K562 (cell line): ENCODE results near the gene SRP72. TPM values are rescaled to one million over a fixed set of nuclear protein-coding genes. Genes with fewer than 3 reads are reported as not detected.

Experiments
- CCNT2 ChIP-seq: IDR thresholded peaks from 2 replicates; pipeline ENCODE4 v1.6.1; 2011; ENCODE audit warnings: borderline replicate concordance, low read depth, mild to moderate bottlenecking, moderate library complexity, mixed read lengths, low read length; ENCODE audit not compliant: insufficient read length; ENCODE audit errors: extremely low read depth
- CEBPG ChIP-seq, 3 experiments: fragments of 200-800 bp in 1 of 3; sonication (Bioruptor generic) in 1 of 3; sonication (generic) in 1 of 3; formaldehyde crosslinking in 1 of 3; IDR thresholded peaks in 2 of 3; conservative IDR thresholded peaks in 1 of 3; 2 replicates each; pipeline versions ENCODE4 v1.6.1 to v1.8.0; 2016 to 2022; ENCODE audit warnings: missing compliant biosample characterization in 2 of 3, missing genetic modification characterization in 2 of 3, mild to moderate bottlenecking in 1 of 3, missing genetic modification reagents in 1 of 3
- EP300 ChIP-seq: IDR thresholded peaks from 2 replicates; pipeline ENCODE4 v1.6.1; 2012; ENCODE audit warnings: low read length, improper control_type of control experiment
- ESRRA ChIP-seq: fragments of 450-650 bp; IDR thresholded peaks from 2 replicates; pipeline ENCODE4 v1.6.1; 2014; ENCODE audit warnings: low read depth, mild to moderate bottlenecking, moderate library complexity, borderline replicate concordance
- LEF1 ChIP-seq: fragments of 450-650 bp; IDR thresholded peaks from 2 replicates; pipeline ENCODE4 v1.6.1; 2016; ENCODE audit warnings: mild to moderate bottlenecking
- MIER1 ChIP-seq: fragments of 450-650 bp; IDR thresholded peaks from 2 replicates; pipeline ENCODE4 v1.6.1; 2016; ENCODE audit warnings: antibody characterized with exemption, mild to moderate bottlenecking, low read depth
- POLR2A ChIP-seq: fragments of 450-650 bp; conservative IDR thresholded peaks from 2 replicates; pipeline ENCODE4 v1.6.1; 2016
- RFX1 ChIP-seq: fragments of 450-650 bp; IDR thresholded peaks from 2 replicates; pipeline ENCODE4 v1.6.1; 2016; ENCODE audit warnings: mild to moderate bottlenecking, moderate library complexity
- RNF2 ChIP-seq: sonication (generic); IDR thresholded peaks from 2 replicates; pipeline ENCODE4 v1.6.1; 2016
- SNRNP70 ChIP-seq: fragments of 200-400 bp; formaldehyde crosslinking; optimal IDR thresholded peaks from 2 replicates; pipeline ENCODE3; 2017; ENCODE audit warnings: low read depth, low read length
- TAF15 ChIP-seq: fragments of 200-400 bp; formaldehyde crosslinking; IDR thresholded peaks from 2 replicates; pipeline ENCODE4 v1.6.1; 2017; ENCODE audit warnings: mild to moderate bottlenecking, low read depth, low read length, moderate library complexity
- TEAD4 ChIP-seq, 2 experiments: sonication (generic) in 1 of 2; formaldehyde crosslinking in 1 of 2; IDR thresholded peaks; 2 replicates each; pipeline versions ENCODE4 v1.6.1 to v1.8.0; 2012 to 2022; ENCODE audit warnings: borderline replicate concordance in 1 of 2, inconsistent platforms in 1 of 2, low read length in 1 of 2, mild to moderate bottlenecking in 1 of 2, missing genetic modification reagents in 1 of 2
- TRIM28 ChIP-seq: fragments of 450-650 bp; IDR thresholded peaks from 2 replicates; pipeline ENCODE4 v1.6.1; 2017
- ZNF143 ChIP-seq: sonication (generic); formaldehyde crosslinking; IDR thresholded peaks from 2 replicates; pipeline ENCODE4 v1.9.0; 2022; ENCODE audit warnings: mild to moderate bottlenecking, missing genetic modification reagents
- ZNF263 ChIP-seq: sonication (generic); formaldehyde crosslinking; IDR thresholded peaks from 2 replicates; pipeline ENCODE4 v1.8.0; 2022; ENCODE audit warnings: mild to moderate bottlenecking, missing genetic modification reagents, borderline replicate concordance
- ZNF324 ChIP-seq: fragments of 250-450 bp; sonication (Bioruptor Pico); IDR thresholded peaks from 2 replicates; pipeline ENCODE4 v1.4.0; 2020; ENCODE audit warnings: mild to moderate bottlenecking
- polyA plus RNA-seq, 8 experiments: library from polyadenylated mRNA; depleted of rRNA in 4 of 8; stranded (reverse) in 5 of 8; unstranded in 3 of 8; fragments of >200 nt; fragmentation: Nextera tagmentation in 2 of 8; fragmentation: Illumina TruSeq in 1 of 8; extraction: Ambion mirVana in 2 of 8; extraction: Trizol in 1 of 8; gene quantifications; 2 replicates each; pipeline versions ENCODE4 v1.2.1 to v1.2.3, GENCODE V29; 2011 to 2014; ENCODE audit warnings: inconsistent platforms in 1 of 8, missing spikeins in 1 of 8
- total RNA-seq, 7 experiments: library from RNA; depleted of rRNA in 6 of 7; stranded (reverse); fragments of >200 nt in 6 of 7; fragmentation: Illumina TruSeq in 2 of 7; extraction: Trizol in 2 of 7; gene quantifications; 2 replicates each; pipeline versions ENCODE4 v1.2.1 to v1.2.3, GENCODE V29; 2011 to 2021; ENCODE audit warnings: low replicate concordance in 1 of 7
- TF ChIP-seq, protein P1 (sequence below): IDR thresholded peaks from 2 replicates; pipeline ENCODE4 v1.6.1; 2014; ENCODE audit warnings: antibody characterized with exemption
- TF ChIP-seq, protein P2 (sequence below): fragments of 250-450 bp; sonication (Bioruptor Pico); IDR thresholded peaks from 2 replicates; pipeline ENCODE4 v1.4.0; 2020; ENCODE audit warnings: mild to moderate bottlenecking, moderate library complexity
- TF ChIP-seq, protein P3 (sequence below): fragments of 450-650 bp; IDR thresholded peaks from 2 replicates; pipeline ENCODE4 v1.6.1; 2016
- TF ChIP-seq, protein P4 (sequence below), 2 experiments: fragments of 250-450 bp in 1 of 2; fragments of 450-650 bp in 1 of 2; sonication (Bioruptor Pico) in 1 of 2; IDR thresholded peaks; 2 replicates each; pipeline versions ENCODE4 v1.6.1 to v1.8.0; 2016 to 2021; ENCODE audit warnings: mild to moderate bottlenecking in 2 of 2, moderate library complexity in 2 of 2, missing compliant biosample characterization in 1 of 2, missing genetic modification characterization in 1 of 2
- TF ChIP-seq, protein P5 (sequence below): fragments of 200-800 bp; sonication (Bioruptor generic); IDR thresholded peaks from 2 replicates; pipeline ENCODE4 v1.6.1; 2017; ENCODE audit warnings: missing genetic modification characterization, missing compliant biosample characterization

Gene SRP72
- total and polyA plus RNA-seq, 9 of the 15 experiments (the other 6 are each of a cell fraction or from before 2014, with no cell fraction given): 124 to 341 (median 202) TPM

DNA sequence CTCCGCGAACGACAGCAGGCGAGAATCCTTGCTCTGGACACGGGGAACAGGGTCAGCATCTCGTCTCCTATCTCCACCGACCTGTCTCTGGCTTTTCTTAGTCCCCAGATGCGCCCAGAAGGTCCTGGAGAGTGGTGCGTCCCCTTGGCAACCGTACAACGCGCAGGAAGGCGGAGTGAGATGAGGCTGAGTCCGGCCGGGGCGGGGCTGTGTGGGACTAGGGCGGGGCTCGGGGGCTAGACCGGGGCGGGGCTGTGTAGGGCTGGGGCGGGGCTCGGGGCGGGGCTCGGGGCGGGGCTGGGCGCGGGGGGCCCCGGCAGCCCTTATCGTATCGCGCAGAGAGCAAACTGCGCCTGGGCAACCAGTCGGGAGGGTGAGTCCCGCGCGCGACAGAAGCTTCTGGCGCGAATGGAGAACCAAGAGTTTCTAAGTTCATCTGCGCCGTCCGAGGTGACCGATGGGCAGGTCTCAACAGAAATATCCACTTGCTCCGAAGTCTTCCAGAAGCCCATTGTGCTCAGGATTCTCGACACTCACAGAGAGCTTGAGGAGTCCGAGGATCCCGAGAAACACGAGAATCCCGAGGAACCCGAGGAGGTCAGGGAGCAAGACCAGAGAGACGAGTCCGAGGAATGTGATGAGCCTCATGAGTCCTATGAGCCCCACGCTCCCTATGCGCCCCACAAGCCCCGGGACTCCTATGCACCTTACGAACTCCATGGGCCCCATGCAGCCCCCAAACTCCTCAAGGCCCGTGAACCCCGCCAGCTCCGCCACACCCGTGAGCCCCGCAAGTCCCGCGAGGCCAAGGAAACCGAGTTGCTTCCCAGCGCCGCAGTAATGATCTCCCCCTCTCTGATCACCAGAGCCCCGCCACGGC is 63.1 kb downstream of the SRP72 start (continued):
- TF ChIP-seq, protein P1, sequence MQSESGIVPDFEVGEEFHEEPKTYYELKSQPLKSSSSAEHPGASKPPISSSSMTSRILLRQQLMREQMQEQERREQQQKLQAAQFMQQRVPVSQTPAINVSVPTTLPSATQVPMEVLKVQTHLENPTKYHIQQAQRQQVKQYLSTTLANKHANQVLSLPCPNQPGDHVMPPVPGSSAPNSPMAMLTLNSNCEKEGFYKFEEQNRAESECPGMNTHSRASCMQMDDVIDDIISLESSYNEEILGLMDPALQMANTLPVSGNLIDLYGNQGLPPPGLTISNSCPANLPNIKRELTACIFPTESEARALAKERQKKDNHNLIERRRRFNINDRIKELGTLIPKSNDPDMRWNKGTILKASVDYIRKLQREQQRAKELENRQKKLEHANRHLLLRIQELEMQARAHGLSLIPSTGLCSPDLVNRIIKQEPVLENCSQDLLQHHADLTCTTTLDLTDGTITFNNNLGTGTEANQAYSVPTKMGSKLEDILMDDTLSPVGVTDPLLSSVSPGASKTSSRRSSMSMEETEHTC: no peak
- TF ChIP-seq RFX1 (peak; percentile 91), ZNF324 (CRISPR knock-in tag) (no peak), ESRRA (no peak), MIER1 (no peak), SNRNP70 (no peak), CCNT2 (no peak), ZNF143 (no peak), TEAD4 (IDR thresholded peaks at IDR 0.05; ENCODE audit: low read length) (peak; percentile 42; the same call in 1 of the 2 replicates), TEAD4 (CRISPR knock-in tag; IDR thresholded peaks at IDR 0.05; ENCODE audit: borderline replicate concordance) (no peak), LEF1 (no peak), ZNF263 (CRISPR knock-in tag) (no peak; the same call in 1 of the 2 replicates), TAF15 (no peak), TRIM28 (0 out of 2 replicates have a peak, but pooled peaks have one; percentile 21), CEBPG (CRISPR knock-in tag; IDR thresholded peaks at IDR 0.05) (no peak), CEBPG (tag; conservative IDR thresholded peaks at IDR 0.05 in 1 of 2, IDR thresholded peaks at IDR 0.05 in 1 of 2) (no peak), EP300 (0 out of 2 replicates have a peak, but pooled peaks have one; percentile 15), RNF2 (peak; percentile 27; the same call in 1 of the 2 replicates), POLR2A (peak; percentile 92)
- TF ChIP-seq, protein P2, sequence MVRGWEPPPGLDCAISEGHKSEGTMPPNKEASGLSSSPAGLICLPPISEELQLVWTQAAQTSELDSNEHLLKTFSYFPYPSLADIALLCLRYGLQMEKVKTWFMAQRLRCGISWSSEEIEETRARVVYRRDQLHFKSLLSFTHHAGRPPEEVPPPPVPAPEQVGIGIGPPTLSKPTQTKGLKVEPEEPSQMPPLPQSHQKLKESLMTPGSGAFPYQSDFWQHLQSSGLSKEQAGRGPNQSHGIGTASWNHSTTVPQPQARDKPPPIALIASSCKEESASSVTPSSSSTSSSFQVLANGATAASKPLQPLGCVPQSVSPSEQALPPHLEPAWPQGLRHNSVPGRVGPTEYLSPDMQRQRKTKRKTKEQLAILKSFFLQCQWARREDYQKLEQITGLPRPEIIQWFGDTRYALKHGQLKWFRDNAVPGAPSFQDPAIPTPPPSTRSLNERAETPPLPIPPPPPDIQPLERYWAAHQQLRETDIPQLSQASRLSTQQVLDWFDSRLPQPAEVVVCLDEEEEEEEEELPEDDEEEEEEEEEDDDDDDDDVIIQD (CRISPR knock-in tag): no peak
- TF ChIP-seq, protein P3, sequence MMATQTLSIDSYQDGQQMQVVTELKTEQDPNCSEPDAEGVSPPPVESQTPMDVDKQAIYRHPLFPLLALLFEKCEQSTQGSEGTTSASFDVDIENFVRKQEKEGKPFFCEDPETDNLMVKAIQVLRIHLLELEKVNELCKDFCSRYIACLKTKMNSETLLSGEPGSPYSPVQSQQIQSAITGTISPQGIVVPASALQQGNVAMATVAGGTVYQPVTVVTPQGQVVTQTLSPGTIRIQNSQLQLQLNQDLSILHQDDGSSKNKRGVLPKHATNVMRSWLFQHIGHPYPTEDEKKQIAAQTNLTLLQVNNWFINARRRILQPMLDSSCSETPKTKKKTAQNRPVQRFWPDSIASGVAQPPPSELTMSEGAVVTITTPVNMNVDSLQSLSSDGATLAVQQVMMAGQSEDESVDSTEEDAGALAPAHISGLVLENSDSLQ: no peak
- TF ChIP-seq, protein P4, sequence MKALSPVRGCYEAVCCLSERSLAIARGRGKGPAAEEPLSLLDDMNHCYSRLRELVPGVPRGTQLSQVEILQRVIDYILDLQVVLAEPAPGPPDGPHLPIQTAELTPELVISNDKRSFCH (CRISPR knock-in tag; IDR thresholded peaks at IDR 0.05): no peak
- TF ChIP-seq, protein P4 (tag; IDR thresholded peaks at IDR 0.05): 0 out of 2 replicates have a peak, but pooled peaks have one; percentile 30
- TF ChIP-seq, protein P5, sequence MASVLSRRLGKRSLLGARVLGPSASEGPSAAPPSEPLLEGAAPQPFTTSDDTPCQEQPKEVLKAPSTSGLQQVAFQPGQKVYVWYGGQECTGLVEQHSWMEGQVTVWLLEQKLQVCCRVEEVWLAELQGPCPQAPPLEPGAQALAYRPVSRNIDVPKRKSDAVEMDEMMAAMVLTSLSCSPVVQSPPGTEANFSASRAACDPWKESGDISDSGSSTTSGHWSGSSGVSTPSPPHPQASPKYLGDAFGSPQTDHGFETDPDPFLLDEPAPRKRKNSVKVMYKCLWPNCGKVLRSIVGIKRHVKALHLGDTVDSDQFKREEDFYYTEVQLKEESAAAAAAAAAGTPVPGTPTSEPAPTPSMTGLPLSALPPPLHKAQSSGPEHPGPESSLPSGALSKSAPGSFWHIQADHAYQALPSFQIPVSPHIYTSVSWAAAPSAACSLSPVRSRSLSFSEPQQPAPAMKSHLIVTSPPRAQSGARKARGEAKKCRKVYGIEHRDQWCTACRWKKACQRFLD (CRISPR knock-in tag): 0 out of 2 replicates have a peak, but pooled peaks have one; percentile 22
